Effector memory CD4-positive, alpha-beta T cell (primary cell): ENCODE measurements around the gene FEM1C.

ENCODE experiments used
- DNase-seq, 3 donors: peaks; one replicate each; pipeline ENCODE4 v3.0.0-alpha.2; 2020
- H3K27ac ChIP-seq: 2 replicates; pipeline ENCODE4 v1.7.0; 2013; ENCODE audit warnings: mild to moderate bottlenecking, low read length, moderate library complexity; ENCODE audit not compliant: insufficient read depth, poor library complexity, severe bottlenecking
- H3K27me3 ChIP-seq: replicated peaks from 2 replicates; pipeline ENCODE4 v1.7.0; 2013; ENCODE audit warnings: mild to moderate bottlenecking, low read length; ENCODE audit not compliant: insufficient read depth, control insufficient read depth, poor library complexity, severe bottlenecking
- H3K36me3 ChIP-seq: 2 replicates; pipeline ENCODE4 v1.7.0; 2013; ENCODE audit warnings: mild to moderate bottlenecking, low read length, moderate library complexity; ENCODE audit not compliant: control insufficient read depth, insufficient read depth
- H3K4me1 ChIP-seq: 2 replicates; pipeline ENCODE4 v1.7.0; 2013; ENCODE audit warnings: low read length, mild to moderate bottlenecking; ENCODE audit not compliant: control insufficient read depth, insufficient read depth, poor library complexity, severe bottlenecking
- H3K4me3 ChIP-seq: 2 replicates; pipeline ENCODE4 v1.7.0; 2013; ENCODE audit warnings: low read length, low read depth, mild to moderate bottlenecking; ENCODE audit not compliant: insufficient read depth, poor library complexity, severe bottlenecking
- H3K9me3 ChIP-seq: 2 replicates; pipeline ENCODE4 v1.7.0; 2013; ENCODE audit warnings: mild to moderate bottlenecking, low read length, moderate library complexity; ENCODE audit not compliant: control insufficient read depth

Gene FEM1C

DNA sequence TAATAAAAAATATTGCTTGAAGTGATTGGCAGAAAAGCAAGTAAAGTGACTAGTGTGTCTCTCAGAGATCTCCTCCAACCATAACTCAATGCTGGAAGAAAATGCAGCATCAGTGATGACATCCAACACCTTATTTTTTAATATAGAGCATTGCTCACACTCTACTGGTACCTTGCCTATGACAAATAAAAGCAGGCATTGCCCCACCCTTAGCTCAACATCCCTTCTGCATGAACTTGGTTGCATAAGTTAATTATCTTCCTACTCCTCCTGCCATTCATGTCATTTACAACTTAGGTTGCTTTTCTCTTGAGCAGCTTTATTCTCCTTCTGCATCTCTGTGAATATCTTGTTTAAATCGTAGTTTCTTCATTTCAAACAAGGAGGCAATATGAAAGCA is 41.2 kb downstream of the FEM1C start:
- H3K9me3 ChIP-seq, result no peaks in the 10 kb centered on the region
- DNase-seq, result no peak
- H3K27me3 ChIP-seq, result no peaks in the 10 kb centered on the region

GRCh38 chr5:115501464-115502210 is 42.9 kb downstream of the FEM1C start:
- no peak overlapping the region for H3K4me3 ChIP-seq

More for the DNA sequence above, 41.2 kb downstream of the FEM1C start:
- Histone ChIP-seq H3K27ac (no peak overlapping the region), H3K4me1 (no peaks in the 10 kb centered on the region), H3K4me3 (no peak overlapping the region), H3K36me3 (no peaks in the 10 kb centered on the region)

DNA sequence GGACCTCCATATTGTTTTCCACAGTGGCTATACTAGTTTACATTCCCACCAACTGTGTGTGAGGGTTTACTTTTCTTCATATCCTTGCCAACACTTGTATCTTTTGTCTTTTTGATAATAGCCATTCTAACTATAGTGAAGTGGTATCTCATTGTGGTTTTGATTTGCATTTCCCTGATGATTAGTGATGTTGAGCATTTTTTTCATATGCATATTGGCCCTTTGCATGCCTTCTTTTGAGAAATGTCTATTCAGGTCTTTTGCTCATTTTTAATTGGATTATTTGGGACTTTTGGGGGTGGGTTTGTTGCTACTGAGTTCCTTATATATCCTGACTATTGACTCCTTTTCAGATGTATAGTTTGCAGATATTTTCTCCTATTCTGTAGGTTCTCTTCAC is 44.4 kb downstream of the FEM1C start:
- Histone ChIP-seq H3K9me3 (no peaks in the 10 kb centered on the region), H3K4me1 (no peaks in the 10 kb centered on the region), H3K4me3 (no peak overlapping the region), H3K27ac (no peak overlapping the region), H3K36me3 (no peaks in the 10 kb centered on the region), H3K27me3 (no peaks in the 10 kb centered on the region)
- no peak for DNase-seq

More at GRCh38 chr5:115501464-115502210, 42.9 kb downstream of the FEM1C start:
- Histone ChIP-seq H3K27ac (no peak overlapping the region), H3K27me3 (no peaks in the 10 kb centered on the region), H3K4me1 (no peaks in the 10 kb centered on the region), H3K36me3 (no peaks in the 10 kb centered on the region), H3K9me3 (no peaks in the 10 kb centered on the region)
- no peak for DNase-seq

- no peak overlapping the region for H3K4me3 ChIP-seq
- no peaks in the 10 kb centered on the region for H3K27me3 ChIP-seq
- no peaks in the 10 kb centered on the region for H3K36me3 ChIP-seq
- DNase-seq, result no peak
- H3K4me1 ChIP-seq, result no peaks in the 10 kb centered on the region
- no peaks in the 10 kb centered on the region for H3K9me3 ChIP-seq
- H3K27ac ChIP-seq, result no peak overlapping the region
Measured at GRCh38 chr5:115496936-115497576, 47.5 kb downstream of the FEM1C start.

- H3K36me3 ChIP-seq, result no peaks in the 10 kb centered on the region
- no peaks in the 10 kb centered on the region for H3K9me3 ChIP-seq
- H3K27ac ChIP-seq, result no peak overlapping the region
- no peak for DNase-seq
- no peak overlapping the region for H3K4me3 ChIP-seq
- no peaks in the 10 kb centered on the region for H3K27me3 ChIP-seq
- no peaks in the 10 kb centered on the region for H3K4me1 ChIP-seq
Measured at GRCh38 chr5:115494570-115495289, 49.8 kb downstream of the FEM1C start.

DNA sequence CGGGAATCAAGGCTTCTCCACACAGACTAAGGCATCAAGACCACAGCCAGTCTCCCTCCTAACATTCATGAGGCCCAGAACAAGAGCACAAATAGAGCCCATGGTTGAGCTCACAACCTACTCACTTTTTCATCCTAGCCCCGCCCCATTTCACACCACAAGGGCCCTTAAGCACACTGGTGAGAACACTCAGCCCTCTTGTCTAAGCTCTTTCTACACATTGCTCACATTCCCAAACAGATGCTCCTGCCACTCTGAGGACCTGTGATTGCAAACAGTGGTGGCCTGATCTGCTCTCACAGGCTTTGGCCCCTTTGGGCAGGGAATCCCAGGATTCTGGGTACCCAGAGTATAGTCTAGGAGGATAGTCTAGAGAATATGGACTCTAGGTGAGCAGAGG is 54.0 kb downstream of the FEM1C start:
- H3K27me3 ChIP-seq, result no peaks in the 10 kb centered on the region
- no peaks in the 10 kb centered on the region for H3K36me3 ChIP-seq
- no peaks in the 10 kb centered on the region for H3K9me3 ChIP-seq
- no peak overlapping the region for H3K4me3 ChIP-seq
- H3K27ac ChIP-seq, result no peak overlapping the region
- no peaks in the 10 kb centered on the region for H3K4me1 ChIP-seq
- DNase-seq, result no peak

DNA sequence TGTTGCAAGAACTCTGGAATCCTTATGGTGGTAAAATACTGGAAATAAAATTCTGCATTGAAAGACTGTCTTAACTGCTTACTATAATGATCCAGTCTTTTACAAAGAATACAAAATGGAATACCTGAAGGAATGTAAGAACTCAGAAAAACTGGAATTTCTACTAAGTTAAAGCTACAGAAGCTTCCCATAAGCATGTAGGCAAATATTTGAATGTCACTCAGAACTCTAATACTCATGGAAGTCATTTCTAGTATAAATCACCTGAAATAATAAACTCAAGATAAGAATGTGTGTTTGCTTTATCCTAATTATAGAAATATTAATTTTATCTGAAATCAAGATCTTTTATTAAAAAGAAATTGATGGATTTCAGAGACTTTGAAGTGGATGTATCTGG is 54.8 kb downstream of the FEM1C start:
- no peaks in the 10 kb centered on the region for H3K27me3 ChIP-seq
- no peak overlapping the region for H3K27ac ChIP-seq
- no peaks in the 10 kb centered on the region for H3K4me1 ChIP-seq
- no peak overlapping the region for H3K4me3 ChIP-seq
- DNase-seq, result no peak
- no peaks in the 10 kb centered on the region for H3K9me3 ChIP-seq
- H3K36me3 ChIP-seq, result no peaks in the 10 kb centered on the region

GRCh38 chr5:115487756-115488155 is 56.8 kb downstream of the FEM1C start:
- no peaks in the 10 kb centered on the region for H3K27me3 ChIP-seq
- no peaks in the 10 kb centered on the region for H3K4me1 ChIP-seq
- H3K27ac ChIP-seq, result no peak overlapping the region
- H3K36me3 ChIP-seq, result no peaks in the 10 kb centered on the region
- DNase-seq, result no peak
- no peaks in the 10 kb centered on the region for H3K9me3 ChIP-seq
- no peak overlapping the region for H3K4me3 ChIP-seq

DNA sequence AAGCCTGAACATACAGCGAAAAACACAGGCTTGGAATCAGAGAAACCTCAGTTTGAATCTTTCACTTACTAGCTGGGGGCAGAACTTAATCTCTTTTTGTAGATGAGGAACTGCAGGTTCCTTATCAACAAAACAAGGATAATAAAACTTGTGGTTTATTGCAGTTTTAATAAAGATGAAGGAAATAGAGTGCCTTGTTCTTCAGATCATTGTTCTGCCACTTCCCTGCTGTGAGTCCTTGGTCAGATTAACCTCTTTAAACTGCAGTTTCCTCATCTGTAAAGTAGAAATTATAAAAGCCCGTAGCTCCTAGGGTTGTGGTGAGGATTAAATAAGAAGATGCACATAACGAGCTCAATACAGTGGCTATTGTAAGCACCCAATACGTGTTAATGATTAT is 57.4 kb downstream of the FEM1C start:
- DNase-seq, result no peak
- Histone ChIP-seq H3K27ac (no peak overlapping the region), H3K36me3 (no peaks in the 10 kb centered on the region), H3K4me3 (no peak overlapping the region), H3K27me3 (no peaks in the 10 kb centered on the region), H3K4me1 (no peaks in the 10 kb centered on the region), H3K9me3 (no peaks in the 10 kb centered on the region)

DNA sequence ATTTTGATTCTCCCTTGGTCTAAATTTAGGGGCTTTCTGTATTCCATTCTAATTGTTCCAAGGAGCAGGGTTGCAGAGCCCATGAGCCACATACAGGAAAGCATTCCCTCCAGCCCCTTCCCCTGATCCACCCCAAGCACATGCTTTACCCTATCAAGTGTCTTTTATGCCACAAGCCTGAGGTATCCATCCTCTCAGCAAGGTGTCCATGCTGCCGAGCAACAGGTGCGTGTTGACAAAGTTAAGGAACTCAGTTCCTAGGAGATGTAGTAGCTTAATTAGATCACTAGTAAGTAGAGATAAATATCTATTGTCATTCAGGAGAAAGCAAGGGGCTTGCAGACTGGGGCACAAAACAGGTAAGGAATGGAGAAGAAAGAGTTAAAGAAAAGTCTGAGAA is 57.8 kb downstream of the FEM1C start:
- Histone ChIP-seq H3K4me3 (no peak overlapping the region), H3K36me3 (no peaks in the 10 kb centered on the region), H3K9me3 (no peaks in the 10 kb centered on the region), H3K27me3 (no peaks in the 10 kb centered on the region), H3K27ac (no peak overlapping the region), H3K4me1 (no peaks in the 10 kb centered on the region)
- DNase-seq, result no peak
